Retina (tissue), 1 donor: ENCODE data around the gene SLC22A4.
A peak's percentile ranks its signal among the peaks of the same experiment; 100 is the strongest.

Experiments used
- DNase-seq: peaks from one replicate; pipeline ENCODE4 v3.0.0-alpha.2; 2016

The SLC22A4 gene

GRCh38 chr5:132275367-132276220 lies 18.6 kb upstream of the SLC22A4 start:
- no peak for DNase-seq

- no peak for DNase-seq
Observed at GRCh38 chr5:132277256-132277655, 16.9 kb upstream of the SLC22A4 start.

GRCh38 chr5:132277971-132278853 lies 16.0 kb upstream of the SLC22A4 start:
- no peak for DNase-seq

- no peak for DNase-seq
Observed at GRCh38 chr5:132279801-132280200, 14.4 kb upstream of the SLC22A4 start.

GRCh38 chr5:132280371-132281240 lies 13.6 kb upstream of the SLC22A4 start:
- DNase-seq, result no peak

GRCh38 chr5:132281856-132282614 lies 12.2 kb upstream of the SLC22A4 start:
- DNase-seq, result no peak

- DNase-seq, result no peak
Observed at GRCh38 chr5:132283423-132284043, 10.7 kb upstream of the SLC22A4 start.

GRCh38 chr5:132289097-132289496 lies 5.1 kb upstream of the SLC22A4 start:
- DNase-seq, result no peak

GRCh38 chr5:132291026-132291425 lies 3.2 kb upstream of the SLC22A4 start:
- DNase-seq, result no peak

GRCh38 chr5:132293066-132293991 lies 865 bp upstream of the SLC22A4 start:
- DNase-seq, result peak; percentile 96

- DNase-seq, result no peak
Observed at GRCh38 chr5:132294728-132295504, 722 bp downstream of the SLC22A4 start.

GRCh38 chr5:132295505-132296411 lies 1.6 kb downstream of the SLC22A4 start:
- no peak for DNase-seq

GRCh38 chr5:132296412-132297016 lies 2.3 kb downstream of the SLC22A4 start:
- no peak for DNase-seq

GRCh38 chr5:132297211-132297940 lies 3.2 kb downstream of the SLC22A4 start:
- no peak for DNase-seq

- DNase-seq, result no peak
Observed at GRCh38 chr5:132298298-132299212, 4.4 kb downstream of the SLC22A4 start.

GRCh38 chr5:132299917-132300316 lies 5.7 kb downstream of the SLC22A4 start:
- no peak for DNase-seq
